OCI-M2 (cell line): ENCODE data around the gene ANKAR.
"Not testable (repeated sequence)": the region's sequence is repeated elsewhere in the genome, so short reads cannot be mapped to it uniquely, and the experiment has no call there.

Source experiments
- DNase-seq: peaks from one replicate; lab custom pipeline; 2025; ENCODE audit not compliant: unreplicated experiment; lab: John Stamatoyannopoulos, UW

The ANKAR gene

GRCh38 chr2:189709501-189710221 lies 35.2 kb downstream of the ANKAR start:
- no peak for DNase-seq

GRCh38 chr2:189717593-189717992 lies 43.1 kb downstream of the ANKAR start:
- not testable (repeated sequence) for DNase-seq

- no peak for DNase-seq
Measured at GRCh38 chr2:189719571-189719970, 45.1 kb downstream of the ANKAR start.

GRCh38 chr2:189723192-189723591 lies 48.7 kb downstream of the ANKAR start:
- no peak for DNase-seq
